VCaP (cell line): Measurements from ENCODE around the gene AK3.
A peak's percentile ranks its signal among the peaks of the same experiment; 100 is the strongest.

Source experiments
- H3K27ac ChIP-seq: fragments of 450-650 bp; 2 replicates; pipeline ENCODE4 v1.5.1; 2017
- TF ChIP-seq, protein P1 (sequence below): fragments of 450-650 bp; conservative IDR thresholded peaks from 2 replicates; pipeline ENCODE4 v1.5.1; 2017; ENCODE audit warnings: mild to moderate bottlenecking, moderate library complexity

The AK3 gene

DNA sequence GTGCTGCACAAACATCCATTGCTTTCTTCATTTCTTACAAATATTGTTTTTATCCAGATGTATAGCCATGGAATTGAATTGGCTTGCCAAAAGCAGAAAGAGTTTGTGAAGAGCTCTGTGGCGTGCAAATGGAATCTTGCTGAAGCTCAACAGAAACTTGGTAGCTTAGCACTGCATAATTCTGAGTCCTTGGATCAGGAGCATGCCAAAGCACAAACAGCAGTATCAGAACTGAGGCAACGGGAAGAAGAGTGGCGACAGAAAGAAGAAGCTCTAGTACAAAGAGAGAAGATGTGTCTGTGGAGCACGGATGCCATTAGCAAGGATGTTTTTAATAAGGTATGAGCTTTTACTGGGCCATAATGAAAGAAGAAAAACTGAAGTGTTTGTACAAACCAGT lies 56.2 kb downstream of the AK3 start:
- H3K27ac ChIP-seq: no peak overlapping the region
- TF ChIP-seq, protein P1, sequence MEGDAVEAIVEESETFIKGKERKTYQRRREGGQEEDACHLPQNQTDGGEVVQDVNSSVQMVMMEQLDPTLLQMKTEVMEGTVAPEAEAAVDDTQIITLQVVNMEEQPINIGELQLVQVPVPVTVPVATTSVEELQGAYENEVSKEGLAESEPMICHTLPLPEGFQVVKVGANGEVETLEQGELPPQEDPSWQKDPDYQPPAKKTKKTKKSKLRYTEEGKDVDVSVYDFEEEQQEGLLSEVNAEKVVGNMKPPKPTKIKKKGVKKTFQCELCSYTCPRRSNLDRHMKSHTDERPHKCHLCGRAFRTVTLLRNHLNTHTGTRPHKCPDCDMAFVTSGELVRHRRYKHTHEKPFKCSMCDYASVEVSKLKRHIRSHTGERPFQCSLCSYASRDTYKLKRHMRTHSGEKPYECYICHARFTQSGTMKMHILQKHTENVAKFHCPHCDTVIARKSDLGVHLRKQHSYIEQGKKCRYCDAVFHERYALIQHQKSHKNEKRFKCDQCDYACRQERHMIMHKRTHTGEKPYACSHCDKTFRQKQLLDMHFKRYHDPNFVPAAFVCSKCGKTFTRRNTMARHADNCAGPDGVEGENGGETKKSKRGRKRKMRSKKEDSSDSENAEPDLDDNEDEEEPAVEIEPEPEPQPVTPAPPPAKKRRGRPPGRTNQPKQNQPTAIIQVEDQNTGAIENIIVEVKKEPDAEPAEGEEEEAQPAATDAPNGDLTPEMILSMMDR: no peak

DNA sequence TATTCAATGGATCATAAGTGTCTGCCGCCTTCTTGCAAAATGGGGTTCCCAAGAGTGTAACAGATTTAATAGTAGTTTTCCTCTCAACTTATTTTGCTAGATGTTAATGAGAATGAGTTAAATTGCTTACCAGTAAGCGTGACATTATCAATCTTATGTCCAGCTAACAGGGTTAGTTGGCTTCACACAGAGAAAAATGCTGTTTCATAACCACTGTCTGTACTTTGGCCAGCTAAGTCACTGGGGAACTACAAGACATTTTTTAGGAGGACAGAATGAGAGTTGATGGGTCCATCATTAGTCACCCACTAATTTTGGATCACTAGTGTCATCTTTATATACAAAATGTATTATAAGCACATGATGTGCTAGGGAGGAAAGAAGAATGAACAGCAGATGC lies 60.3 kb downstream of the AK3 start:
- TF ChIP-seq, protein P1: no peak
- peak overlapping the region; percentile 99 for H3K27ac ChIP-seq

DNA sequence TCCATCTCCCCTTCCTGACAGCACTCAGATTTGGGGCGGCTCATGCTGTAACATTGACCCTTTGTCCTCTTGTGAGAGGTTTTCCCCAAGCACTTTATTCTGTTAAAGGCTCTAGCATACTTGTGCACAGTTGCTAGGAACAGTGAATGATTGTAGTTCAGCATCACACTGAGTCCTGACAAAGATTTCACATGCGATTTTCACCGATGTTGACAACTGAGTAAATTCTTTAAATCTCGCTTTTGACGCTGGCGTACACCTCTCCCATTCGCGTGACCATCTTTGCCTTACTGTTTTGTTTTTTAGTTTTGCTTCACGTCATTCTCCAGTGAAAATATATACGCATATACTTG lies 60.9 kb downstream of the AK3 start:
- TF ChIP-seq, protein P1: no peak
- H3K27ac ChIP-seq: peak overlapping the region; percentile 99

DNA sequence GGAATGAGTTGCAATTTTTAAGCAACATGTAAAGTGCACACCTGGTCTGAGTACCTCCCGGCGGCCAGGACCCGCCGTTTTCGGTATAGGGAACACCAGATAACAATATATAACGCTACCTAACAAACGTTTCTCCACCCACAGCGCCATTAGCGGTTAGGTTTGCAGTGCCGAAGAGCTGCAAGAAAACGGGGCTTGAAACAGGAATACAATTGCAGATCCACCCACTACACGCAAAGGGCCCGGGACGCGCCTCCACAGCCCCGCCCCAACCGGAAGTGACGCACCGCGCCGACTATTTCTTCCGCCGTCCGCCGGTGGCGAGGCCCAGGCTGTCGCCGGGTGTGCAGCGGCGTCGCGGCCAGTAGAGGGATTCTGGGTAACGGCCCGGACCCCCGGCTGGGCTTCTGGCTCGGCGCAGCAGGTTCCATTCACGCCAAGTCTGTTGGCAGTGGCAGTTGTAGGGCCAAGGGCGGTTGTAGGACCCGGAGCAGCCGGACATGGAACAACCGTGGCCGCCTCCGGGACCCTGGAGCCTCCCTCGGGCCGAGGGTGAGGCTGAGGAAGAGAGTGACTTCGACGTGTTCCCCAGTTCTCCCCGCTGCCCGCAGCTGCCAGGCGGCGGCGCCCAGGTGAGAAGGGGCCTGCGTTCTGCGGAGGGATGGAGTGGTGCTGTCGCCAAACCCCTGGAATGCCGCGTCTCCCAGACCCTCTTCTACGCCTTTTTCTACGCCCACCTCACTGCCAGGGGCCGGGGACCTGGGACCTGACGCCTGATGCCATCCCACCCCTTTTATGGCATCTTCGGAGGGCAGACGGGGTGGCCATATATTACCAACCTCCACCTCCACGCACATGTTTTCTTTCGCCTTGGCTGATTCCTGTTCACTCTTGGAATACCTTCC lies 61.5 kb downstream of the AK3 start, which contains the start of gene CDC37L1:
Gene CDC37L1 (plus strand): TSS at position 302 of the 905 bp plus-strand sequence. CDS start 199 bp downstream, at position 501.
- H3K27ac ChIP-seq: peak within 1 kb of the TSS; percentile 99
- TF ChIP-seq, protein P1: peak; percentile 75

DNA sequence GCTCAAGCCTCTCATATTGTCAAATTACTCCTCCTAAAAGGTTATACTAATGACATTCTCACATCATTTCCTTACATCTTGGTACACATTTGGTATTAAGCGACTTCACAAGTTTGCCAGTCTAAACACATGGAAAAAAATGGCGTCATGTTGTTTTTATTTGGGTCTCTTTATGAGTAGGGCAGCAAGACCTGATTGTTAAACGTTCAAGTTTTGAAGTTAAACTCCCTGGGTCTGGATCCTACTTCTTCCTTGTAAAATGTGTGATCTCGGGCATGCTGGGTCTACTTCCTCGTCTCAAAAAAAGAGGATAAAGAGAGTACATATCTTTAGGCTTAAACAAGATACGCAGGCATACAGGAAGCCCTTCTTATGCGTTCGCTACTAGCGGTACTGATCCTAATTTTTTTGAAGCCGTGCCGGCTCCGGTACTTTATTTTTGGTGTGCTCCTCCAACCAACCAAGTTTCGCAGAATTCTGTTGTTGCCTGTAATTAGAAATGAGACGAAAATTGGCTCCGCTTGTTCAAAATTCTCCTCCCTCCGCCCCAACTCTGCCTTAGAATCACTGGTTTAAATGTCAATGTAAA lies 62.2 kb downstream of the AK3 start:
- TF ChIP-seq, protein P1: no peak
- H3K27ac ChIP-seq: peak overlapping the region; percentile 99

DNA sequence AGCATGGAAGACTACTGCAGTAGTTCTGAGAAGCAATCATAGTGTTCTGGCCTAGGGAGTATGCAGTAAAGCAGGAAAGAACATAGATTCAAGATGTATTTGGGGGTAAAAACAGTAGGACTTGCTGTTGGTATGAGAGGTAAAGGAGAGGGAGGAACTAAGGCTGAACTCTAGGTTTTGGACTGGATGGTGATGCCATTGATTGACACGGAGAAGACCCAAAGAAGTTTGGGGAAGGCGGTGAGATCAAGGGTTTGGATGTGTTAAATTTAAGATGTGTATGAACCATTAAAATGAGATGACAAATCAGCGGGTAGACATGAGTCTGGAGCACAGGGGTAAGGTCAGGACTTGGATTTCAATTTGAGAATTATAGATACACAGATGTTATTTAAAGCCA lies 63.6 kb downstream of the AK3 start:
- TF ChIP-seq, protein P1: no peak
- H3K27ac ChIP-seq: peak overlapping the region; percentile 99

DNA sequence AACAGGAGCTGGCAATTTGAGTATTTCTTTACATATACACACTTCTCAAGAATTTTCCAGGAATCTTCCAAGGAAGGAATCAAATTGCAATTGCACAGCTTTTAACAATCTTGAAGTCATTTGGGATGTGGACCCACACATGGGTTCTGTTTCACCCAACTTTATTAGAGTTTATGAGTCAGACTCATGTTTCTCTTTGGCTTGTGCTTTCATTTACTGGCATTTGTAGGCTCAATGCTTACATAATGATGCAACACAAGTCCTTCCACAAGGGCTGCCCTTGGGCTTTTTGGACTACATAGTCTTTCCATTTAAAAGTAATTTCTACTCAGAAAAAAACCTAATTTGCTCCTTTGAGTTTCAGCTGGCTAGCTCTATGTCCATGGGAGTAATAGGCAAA lies 66.2 kb downstream of the AK3 start:
- no peak overlapping the region for H3K27ac ChIP-seq
- TF ChIP-seq, protein P1: no peak
